Measurements from ENCODE around the gene HIRA.

DNA sequence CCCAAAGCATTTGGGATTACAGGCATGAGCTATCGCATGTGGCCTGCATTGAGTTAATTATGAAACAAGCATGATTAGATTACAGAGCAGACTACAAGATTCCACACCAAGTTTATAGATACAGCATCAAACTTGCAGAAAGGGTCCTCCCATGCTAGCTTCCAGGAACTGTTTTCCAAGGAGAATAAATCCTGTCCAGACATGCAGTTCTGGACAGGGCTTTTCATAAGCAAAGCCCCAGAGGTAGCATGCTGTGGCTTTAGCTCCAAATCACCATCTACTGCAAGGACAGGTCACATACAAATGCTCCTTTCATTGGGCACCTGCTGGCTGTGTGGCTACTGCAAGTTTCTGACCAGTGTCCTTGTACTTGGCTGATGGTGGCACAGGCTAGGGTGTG, 57.1 kb downstream of the HIRA start:
- TF ChIP-seq SP1 (CRISPR knock-in tag; IDR thresholded peaks at IDR 0.05) (no peak), ZBTB7A (IDR thresholded peaks at IDR 0.05; ENCODE audit: borderline replicate concordance, control insufficient read depth, low read depth, low read length) (no peak), TAF7 (tag; IDR thresholded peaks at IDR 0.05) (no peak), RAD21 (CRISPR knock-in tag; conservative IDR thresholded peaks at IDR 0.05 in 1 of 2, IDR thresholded peaks at IDR 0.05 in 1 of 2) (no peak)
- TF ChIP-seq, protein P1, sequence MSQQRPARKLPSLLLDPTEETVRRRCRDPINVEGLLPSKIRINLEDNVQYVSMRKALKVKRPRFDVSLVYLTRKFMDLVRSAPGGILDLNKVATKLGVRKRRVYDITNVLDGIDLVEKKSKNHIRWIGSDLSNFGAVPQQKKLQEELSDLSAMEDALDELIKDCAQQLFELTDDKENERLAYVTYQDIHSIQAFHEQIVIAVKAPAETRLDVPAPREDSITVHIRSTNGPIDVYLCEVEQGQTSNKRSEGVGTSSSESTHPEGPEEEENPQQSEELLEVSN (IDR thresholded peaks at IDR 0.05; ENCODE audit: borderline replicate concordance in 1 of 2, extremely low read depth in 1 of 2, insufficient read depth in 1 of 2, insufficient read length in 1 of 2, low read depth in 1 of 2, low read length in 1 of 2, poor library complexity in 1 of 2, severe bottlenecking in 1 of 2), result no peak
